Measurements from ENCODE around the gene ANKRD13A.

ANKRD13A gene

DNA sequence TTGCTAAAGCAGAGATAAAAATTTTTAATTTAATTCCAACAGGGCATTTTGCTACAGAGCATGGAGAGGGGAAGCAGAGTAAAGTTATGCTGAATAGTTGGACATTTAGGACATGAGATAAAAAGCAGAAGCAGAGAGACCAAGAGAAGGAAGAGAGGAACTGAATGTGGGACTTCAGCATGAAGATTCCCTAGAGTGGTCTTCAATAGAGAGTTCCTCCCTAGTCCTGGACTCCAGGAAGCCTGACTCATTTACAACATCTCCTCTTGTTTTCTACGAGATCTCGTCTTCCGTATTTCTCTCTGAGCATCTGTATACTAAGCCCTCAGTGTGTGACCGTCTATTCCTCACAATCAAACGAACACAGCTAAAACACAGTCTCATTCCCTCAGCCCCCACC lies 89.7 kb downstream of the ANKRD13A start:
- no peak for DNase-seq

Measured in NCI-H1694 treated with DMSO at 0.1 percent for 48 hours (cell line).